Peyer's patch (tissue), 4 donors: ENCODE results near the gene SNX18.

Experiments used
- POLR2A ChIP-seq, 2 donors: fragments of 450-650 bp; IDR thresholded peaks; one replicate each; pipeline ENCODE4 v1.5.1; 2017; ENCODE audit warnings: antibody characterized with exemption in 2 of 2, mild to moderate bottlenecking in 2 of 2, moderate library complexity in 2 of 2
- TF ChIP-seq, protein P1 (sequence below), 6 experiments: fragments of 450-650 bp in 4 of 6; fragments of 200-600 bp in 2 of 6; sonication (generic) in 1 of 6; IDR thresholded peaks; one replicate each; pipeline ENCODE4 v1.5.1; 2017 to 2019; ENCODE audit warnings: antibody characterized with exemption in 6 of 6, mild to moderate bottlenecking in 3 of 6, moderate library complexity in 1 of 6

DNA sequence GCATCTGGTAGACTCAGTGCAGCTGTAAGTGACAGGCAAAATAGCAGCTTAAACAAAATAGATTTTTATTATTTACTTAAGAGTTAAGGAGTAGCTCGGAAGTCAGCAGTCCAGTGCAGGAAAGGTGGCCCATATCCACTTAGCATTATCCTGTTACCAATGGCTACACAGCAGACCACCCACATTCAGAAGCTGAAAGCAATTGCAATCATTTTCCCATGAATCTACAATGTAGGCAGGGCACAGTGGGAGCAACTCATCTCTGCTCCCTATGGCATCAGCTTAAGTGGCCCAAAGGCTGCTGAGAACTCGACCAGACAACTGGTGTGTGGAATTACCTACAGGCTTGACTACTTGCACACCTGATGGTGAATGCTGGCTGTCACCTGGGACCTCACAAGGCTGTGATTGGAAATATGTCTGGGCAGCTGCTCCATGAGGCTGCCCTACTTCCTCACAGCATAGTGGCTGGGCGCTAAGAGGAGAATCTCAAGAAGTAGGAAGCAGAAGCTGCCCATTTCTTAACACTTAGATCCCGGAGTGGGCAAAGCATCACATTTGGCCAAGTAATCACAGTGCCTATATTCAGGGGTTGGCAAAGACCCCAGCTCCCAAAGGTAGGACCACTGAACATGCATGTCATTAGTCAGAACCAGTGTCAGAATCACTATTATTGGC, 56.4 kb downstream of the SNX18 start:
- TF ChIP-seq, protein P1, sequence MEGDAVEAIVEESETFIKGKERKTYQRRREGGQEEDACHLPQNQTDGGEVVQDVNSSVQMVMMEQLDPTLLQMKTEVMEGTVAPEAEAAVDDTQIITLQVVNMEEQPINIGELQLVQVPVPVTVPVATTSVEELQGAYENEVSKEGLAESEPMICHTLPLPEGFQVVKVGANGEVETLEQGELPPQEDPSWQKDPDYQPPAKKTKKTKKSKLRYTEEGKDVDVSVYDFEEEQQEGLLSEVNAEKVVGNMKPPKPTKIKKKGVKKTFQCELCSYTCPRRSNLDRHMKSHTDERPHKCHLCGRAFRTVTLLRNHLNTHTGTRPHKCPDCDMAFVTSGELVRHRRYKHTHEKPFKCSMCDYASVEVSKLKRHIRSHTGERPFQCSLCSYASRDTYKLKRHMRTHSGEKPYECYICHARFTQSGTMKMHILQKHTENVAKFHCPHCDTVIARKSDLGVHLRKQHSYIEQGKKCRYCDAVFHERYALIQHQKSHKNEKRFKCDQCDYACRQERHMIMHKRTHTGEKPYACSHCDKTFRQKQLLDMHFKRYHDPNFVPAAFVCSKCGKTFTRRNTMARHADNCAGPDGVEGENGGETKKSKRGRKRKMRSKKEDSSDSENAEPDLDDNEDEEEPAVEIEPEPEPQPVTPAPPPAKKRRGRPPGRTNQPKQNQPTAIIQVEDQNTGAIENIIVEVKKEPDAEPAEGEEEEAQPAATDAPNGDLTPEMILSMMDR (IDR thresholded peaks at IDR 0.05), result no peak
- TF ChIP-seq POLR2A (IDR thresholded peaks at IDR 0.05), result no peak
